Left ventricle myocardium inferior (tissue), 1 donor: ENCODE data around the gene B4GALNT1. TPM values are rescaled to one million over a fixed set of nuclear protein-coding genes. Genes with fewer than 3 reads are reported as not detected.
"Not testable (repeated sequence)": the region's sequence is repeated elsewhere in the genome, so short reads cannot be mapped to it uniquely, and the experiment has no call there.

Experiments used
- DNase-seq: peaks from one replicate; pipeline ENCODE4 v3.0.0-alpha.2; 2020
- H3K27ac ChIP-seq: fragments of 200-600 bp; replicated peaks from 2 replicates; pipeline ENCODE4 v1.8.0; 2021
- H3K27me3 ChIP-seq: fragments of 200-600 bp; 2 replicates; pipeline ENCODE4 v1.8.0; 2021; ENCODE audit warnings: low read depth
- H3K36me3 ChIP-seq: fragments of 200-600 bp; 2 replicates; pipeline ENCODE4 v1.8.0; 2021
- H3K4me1 ChIP-seq: fragments of 200-600 bp; 2 replicates; pipeline ENCODE4 v1.8.0; 2021
- H3K4me3 ChIP-seq: fragments of 200-600 bp; 2 replicates; pipeline ENCODE4 v1.8.0; 2021; ENCODE audit warnings: mild to moderate bottlenecking, moderate library complexity
- H3K9me3 ChIP-seq: fragments of 200-600 bp; replicated peaks from 2 replicates; pipeline ENCODE4 v1.8.0; 2021
- intact Hi-C: fragments of 100-400 bp; cut with micrococcal nuclease; formaldehyde crosslinking; loops from one replicate; pipeline ENCODE4 v1.11.0; 2022
- total RNA-seq: library from RNA; stranded (reverse); fragmentation: NEBNext Ultra II Directional; extraction: Animal tissue kit (Norgen Biotek cat#: 25700); gene quantifications from one replicate; pipeline ENCODE4 v1.2.1, GENCODE V29; 2021
- TF ChIP-seq, protein P1 (sequence below): fragments of 200-600 bp; IDR thresholded peaks from 2 replicates; pipeline ENCODE4 v1.8.0; 2021; ENCODE audit warnings: antibody characterized with exemption, mild to moderate bottlenecking, borderline replicate concordance
- donor health status: DM: no; HTN: yes; CAD: no; lungs with severe emphysema.

Gene B4GALNT1
- total RNA-seq, 1 donor from 2014 or later: 4.7 TPM

DNA sequence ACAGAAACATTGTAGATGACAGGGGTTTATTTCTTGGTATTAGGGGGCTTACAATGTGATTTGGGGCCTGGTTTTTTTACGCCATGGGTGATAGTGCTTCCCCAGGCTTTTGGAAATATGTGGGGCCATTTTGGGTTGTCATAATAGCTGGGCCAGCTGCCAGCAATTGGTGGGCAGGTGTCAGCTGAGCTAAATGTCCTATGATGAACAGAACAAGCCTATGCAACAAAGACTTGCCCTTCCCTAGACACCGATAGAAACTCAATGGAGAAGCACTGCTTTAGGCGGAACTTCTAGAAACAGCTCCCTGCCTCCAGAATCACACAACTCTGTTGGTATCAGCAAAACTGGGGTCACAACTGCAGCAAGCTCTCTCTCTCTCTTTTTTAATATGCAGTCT is 5.1 kb upstream of the B4GALNT1 start:
- TF ChIP-seq, protein P1, sequence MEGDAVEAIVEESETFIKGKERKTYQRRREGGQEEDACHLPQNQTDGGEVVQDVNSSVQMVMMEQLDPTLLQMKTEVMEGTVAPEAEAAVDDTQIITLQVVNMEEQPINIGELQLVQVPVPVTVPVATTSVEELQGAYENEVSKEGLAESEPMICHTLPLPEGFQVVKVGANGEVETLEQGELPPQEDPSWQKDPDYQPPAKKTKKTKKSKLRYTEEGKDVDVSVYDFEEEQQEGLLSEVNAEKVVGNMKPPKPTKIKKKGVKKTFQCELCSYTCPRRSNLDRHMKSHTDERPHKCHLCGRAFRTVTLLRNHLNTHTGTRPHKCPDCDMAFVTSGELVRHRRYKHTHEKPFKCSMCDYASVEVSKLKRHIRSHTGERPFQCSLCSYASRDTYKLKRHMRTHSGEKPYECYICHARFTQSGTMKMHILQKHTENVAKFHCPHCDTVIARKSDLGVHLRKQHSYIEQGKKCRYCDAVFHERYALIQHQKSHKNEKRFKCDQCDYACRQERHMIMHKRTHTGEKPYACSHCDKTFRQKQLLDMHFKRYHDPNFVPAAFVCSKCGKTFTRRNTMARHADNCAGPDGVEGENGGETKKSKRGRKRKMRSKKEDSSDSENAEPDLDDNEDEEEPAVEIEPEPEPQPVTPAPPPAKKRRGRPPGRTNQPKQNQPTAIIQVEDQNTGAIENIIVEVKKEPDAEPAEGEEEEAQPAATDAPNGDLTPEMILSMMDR: no peak
- intact Hi-C loops: no loop called here
- Histone ChIP-seq H3K4me1 (peaks cover 5% of the 10 kb centered on the region), H3K9me3 (no peaks in the 10 kb centered on the region), H3K27ac (no peak overlapping the region), H3K4me3 (no peak overlapping the region), H3K36me3 (no peaks in the 10 kb centered on the region), H3K27me3 (peaks cover 84% of the 10 kb centered on the region)
- DNase-seq: no peak

DNA sequence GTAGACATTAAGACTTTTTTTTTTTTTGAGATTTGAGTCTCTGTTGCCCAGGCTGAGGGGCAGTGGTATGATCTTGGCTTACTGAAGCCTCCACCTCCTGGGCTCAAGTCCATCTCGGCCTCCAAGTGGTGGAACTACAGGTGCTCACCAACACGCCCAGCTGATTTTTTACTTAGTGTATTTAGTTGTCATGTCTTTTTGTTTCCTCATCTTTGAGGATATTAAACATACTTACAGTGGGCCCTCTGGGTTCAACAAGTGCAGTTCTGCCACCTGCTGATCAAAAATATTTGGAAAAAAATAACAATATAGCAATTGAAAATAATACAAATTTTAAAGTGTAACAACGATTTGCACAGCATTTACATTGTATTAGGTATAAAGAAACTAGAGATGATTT is 4.4 kb upstream of the B4GALNT1 start:
- H3K4me1 ChIP-seq: peaks cover 13% of the 10 kb centered on the region
- no peaks in the 10 kb centered on the region for H3K36me3 ChIP-seq
- no peak for DNase-seq
- intact Hi-C loops: no loop called here
- no peak overlapping the region for H3K4me3 ChIP-seq
- H3K9me3 ChIP-seq: no peaks in the 10 kb centered on the region
- peaks cover 83% of the 10 kb centered on the region for H3K27me3 ChIP-seq
- TF ChIP-seq, protein P1: no peak
- H3K27ac ChIP-seq: no peak overlapping the region

DNA sequence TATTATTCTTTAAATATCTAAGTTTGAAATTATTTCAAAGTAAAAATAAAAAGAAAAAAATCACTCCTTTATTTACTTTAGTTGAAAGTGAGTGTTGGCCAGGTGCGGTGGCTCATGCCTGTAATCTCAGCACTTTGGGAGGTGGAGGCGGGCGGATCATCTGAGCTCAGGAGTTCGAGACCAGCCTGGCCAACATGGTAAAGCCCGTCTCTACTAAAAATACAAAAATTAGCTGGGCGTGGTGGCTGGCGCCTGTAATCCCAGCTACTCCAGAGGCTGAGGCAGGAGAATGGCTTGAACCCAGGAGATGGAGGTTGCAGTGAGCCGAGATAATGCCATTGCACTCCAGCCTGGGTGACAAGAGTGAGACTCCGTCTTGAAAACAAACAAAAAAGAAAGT is 3.7 kb upstream of the B4GALNT1 start:
- peaks cover 19% of the 10 kb centered on the region for H3K4me1 ChIP-seq
- intact Hi-C loops, H3K27ac ChIP-seq, H3K9me3 ChIP-seq, H3K36me3 ChIP-seq, H3K4me3 ChIP-seq, DNase-seq: not testable (repeated sequence)
- H3K27me3 ChIP-seq: peaks cover 84% of the 10 kb centered on the region

DNA sequence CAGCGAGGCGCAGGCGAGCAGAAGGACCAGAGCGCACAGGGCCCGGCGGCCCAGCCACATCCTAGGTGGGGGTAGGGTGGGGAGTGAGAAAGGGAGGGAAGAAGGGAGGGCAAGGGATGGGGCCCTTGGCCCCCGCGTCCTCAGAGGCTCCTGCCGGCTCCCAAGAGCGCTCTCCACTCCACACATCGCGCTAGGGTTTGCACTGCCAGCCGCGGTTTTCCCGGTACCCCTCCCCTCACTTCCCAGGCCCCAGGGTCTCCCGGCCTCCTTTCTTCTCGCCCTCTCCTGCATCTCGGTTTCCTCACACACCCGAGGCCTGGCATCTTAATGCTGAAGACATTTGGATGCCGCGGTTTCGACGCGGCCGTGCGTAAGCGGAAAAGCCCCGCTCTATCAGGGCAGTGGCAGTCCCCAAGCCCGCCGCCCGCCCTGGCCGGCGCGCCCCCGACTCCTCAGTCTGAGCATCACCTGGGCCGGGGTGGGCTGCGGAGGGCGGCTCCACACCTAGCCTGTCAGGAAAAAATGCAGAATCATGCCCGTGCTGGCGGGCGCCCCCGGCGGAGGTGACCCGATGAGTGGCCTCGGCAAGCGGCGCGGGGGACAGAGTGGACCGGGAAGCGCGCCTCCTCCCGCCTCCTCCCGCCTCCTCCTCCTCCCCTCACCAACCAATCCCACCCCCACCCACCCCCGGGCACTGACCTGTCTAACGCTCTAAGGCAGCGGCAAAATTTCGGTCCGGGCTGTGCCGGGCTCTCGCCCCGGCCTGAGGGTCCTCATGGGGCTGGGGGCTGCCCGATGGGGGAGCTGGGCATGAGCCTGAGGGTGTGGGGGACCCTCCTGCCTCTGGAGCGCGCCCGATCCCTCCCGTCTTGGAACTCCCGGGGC is 686 bp downstream of the B4GALNT1 start:
- intact Hi-C loops: no loop called here
- TF ChIP-seq, protein P1: no peak
- no peak for DNase-seq
- Histone ChIP-seq H3K9me3 (no peaks in the 10 kb centered on the region), H3K27ac (peak overlapping the region; percentile 55), H3K4me3 (peak overlapping the region; percentile 80), H3K4me1 (peaks cover 28% of the 10 kb centered on the region), H3K36me3 (no peaks in the 10 kb centered on the region), H3K27me3 (peaks cover 75% of the 10 kb centered on the region)

DNA sequence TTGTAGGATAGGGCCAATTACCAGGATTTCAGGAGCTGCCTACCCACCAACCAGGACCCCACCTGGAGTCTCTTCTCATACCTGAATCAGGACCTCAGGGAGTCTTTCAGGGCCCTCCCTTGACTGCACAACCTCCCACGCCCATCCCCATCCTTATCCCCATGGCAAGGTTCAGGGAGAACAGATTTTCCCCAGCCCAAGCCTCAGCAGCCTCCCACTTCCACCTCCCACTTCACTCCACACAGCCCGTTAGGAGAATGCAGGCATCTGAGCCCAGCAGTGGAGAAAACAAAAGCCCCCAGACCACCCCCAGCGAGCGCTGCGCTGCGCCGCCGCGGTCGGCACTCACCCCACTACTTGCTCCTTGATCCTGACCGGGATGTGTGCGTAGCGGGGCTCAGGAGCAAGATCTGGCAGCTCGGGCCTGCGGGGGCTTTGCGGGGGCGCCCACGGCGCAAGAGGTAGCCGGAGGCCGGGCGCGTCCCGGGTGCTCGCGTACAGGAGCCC is 1.4 kb downstream of the B4GALNT1 start:
- Histone ChIP-seq H3K27me3 (peaks cover 75% of the 10 kb centered on the region), H3K4me1 (peaks cover 30% of the 10 kb centered on the region), H3K9me3 (no peaks in the 10 kb centered on the region), H3K27ac (peak overlapping the region; percentile 55), H3K36me3 (no peaks in the 10 kb centered on the region), H3K4me3 (peak overlapping the region; percentile 80)
- intact Hi-C loops: no loop called here
- TF ChIP-seq, protein P1: no peak
- DNase-seq: no peak

DNA sequence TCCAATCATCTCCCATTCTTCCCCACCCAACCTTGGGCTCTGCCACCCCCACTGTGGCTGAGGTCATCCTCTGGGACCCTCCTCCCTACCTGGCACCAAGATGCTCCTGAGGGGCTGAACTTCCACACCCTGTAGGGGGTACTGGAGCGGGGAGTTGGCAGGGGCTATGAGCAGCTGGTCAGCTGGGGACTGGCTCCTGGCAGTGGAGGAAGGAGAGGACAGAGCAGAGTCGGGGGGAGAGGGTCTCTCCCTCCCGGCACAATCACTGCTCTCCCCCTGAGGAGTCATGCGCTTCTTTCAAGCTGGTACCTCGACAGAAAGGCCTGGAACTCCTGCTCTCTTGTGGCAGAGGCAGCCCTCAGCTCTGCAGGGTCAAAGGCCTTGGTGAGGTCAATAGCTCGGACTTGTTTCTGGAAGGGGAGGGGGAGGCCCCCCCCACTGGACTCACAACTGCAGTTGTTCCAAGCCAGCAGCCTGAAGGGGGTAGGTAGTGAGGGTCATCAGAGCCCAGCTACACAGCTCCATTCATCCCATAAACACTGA is 2.0 kb downstream of the B4GALNT1 start:
- H3K4me3 ChIP-seq: peak overlapping the region; percentile 80
- H3K4me1 ChIP-seq: peaks cover 30% of the 10 kb centered on the region
- intact Hi-C loops: no loop called here
- no peaks in the 10 kb centered on the region for H3K9me3 ChIP-seq
- TF ChIP-seq, protein P1: no peak
- H3K27me3 ChIP-seq: peaks cover 77% of the 10 kb centered on the region
- peaks cover 5% of the 10 kb centered on the region for H3K36me3 ChIP-seq
- no peak for DNase-seq
- no peak overlapping the region for H3K27ac ChIP-seq
